HS-27A (cell line): ENCODE results near the gene PLGRKT.
"Not testable (repeated sequence)": the region's sequence is repeated elsewhere in the genome, so short reads cannot be mapped to it uniquely, and the experiment has no call there.

ENCODE experiments used
- DNase-seq: peaks from one replicate; pipeline ENCODE4 v3.0.0-alpha.2; 2012; ENCODE audit warnings: low read depth, missing footprints

PLGRKT gene

GRCh38 chr9:5375790-5376477, 61.8 kb downstream of the PLGRKT start:
- no peak for DNase-seq

- no peak for DNase-seq
Observed at GRCh38 chr9:5375091-5375490, 62.6 kb downstream of the PLGRKT start.

DNA sequence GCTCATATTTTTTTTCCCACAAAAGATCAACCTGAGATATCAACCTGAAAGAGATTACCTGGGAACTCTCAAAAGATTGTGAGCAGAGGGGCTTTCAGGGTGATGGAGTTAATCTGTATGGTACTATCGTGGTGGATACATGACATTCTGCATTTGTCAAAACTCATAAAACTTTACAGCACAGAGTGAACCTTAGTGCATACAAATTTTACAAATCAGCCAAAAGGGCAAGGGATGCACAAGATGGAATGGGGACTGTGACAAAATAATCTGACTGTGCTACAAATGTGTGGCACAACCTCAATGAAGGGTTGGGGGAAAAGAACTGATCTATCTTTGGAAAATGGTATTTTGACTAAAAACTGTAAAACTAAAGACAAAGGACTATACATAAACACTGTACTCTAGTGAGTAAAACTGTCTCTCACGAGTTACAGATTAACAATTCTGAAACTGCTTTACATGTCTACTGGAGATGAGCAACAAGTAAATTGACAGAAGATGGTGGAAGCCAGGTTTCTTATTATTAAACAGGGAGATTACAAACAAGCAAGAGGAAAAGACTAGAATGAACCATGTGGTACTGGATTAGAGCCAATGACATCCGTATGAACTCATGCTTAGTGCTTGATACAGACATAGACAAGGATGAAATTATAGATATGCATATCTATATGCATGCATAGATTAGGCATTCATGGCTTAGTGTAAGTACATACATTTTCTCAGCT, 73.3 kb downstream of the PLGRKT start:
- DNase-seq, result no peak

- no peak for DNase-seq
Observed at GRCh38 chr9:5361326-5362010, 76.3 kb downstream of the PLGRKT start.

DNA sequence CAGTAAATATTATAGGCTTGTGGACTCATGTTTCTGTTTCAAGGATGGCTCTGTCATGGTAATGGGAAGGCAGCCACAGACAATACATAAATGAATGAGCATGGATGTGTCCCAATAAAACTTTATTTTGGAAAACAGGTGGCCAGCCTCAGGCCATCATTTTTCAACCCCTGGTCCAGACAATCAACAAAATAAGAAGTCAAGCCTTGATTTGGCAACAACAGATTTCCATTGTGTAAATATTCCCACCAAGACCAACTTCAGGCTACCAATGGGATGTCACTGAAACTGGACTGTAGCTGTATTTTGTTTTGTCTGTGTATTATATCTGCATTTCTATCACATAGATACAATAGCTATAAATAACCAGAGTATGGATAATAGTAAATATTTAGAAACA, 77.4 kb downstream of the PLGRKT start:
- no peak for DNase-seq

DNA sequence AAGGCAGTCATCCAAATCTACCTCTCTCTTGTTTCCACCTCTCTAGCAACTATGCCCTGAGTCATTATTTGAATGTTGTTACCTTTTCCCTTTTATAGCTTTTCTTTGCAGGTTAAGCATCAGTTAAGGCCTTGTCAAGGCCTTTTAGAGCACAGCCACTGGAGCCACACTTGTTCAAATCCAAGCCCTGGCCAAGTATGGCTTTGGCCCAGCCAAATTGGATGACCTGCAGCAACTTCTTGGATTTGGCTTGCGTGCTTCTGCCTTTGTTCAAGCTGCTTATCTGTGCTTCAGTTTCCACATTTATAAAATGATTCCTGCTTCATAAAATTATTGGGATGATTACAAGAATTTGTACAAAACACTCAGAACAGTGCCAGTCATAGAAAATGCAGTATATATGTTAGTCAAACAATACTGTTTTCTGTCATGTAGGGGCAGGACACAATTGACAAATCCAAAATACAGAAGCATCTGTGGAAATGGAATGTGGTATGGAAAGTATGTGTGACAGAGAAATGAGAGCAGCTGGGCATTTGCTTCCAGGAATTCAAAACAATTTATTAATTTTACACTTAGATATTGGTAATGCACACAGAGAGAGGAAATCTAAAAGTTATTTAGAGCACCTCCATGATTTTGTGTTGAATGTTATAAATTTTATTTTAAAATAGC, 80.2 kb downstream of the PLGRKT start:
- DNase-seq, result no peak

DNA sequence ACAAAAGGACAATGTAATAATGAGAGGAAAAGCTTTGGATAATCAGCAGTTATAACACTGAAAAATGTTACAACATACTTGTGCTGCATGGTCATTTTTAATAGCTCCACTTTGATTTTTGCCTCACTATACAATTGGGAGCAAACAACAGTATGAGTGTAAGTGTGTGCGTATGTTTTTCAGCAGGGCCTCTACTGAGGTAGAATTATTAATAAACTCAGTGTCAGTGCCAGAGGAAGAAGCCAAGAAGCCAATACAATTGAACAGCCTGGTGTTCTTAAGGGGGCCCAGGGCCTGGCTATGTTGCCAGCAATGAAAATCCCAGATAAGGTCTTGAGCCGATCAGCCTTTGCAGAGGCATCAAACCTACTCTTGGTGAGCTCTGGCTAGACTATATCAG, 81.9 kb downstream of the PLGRKT start:
- no peak for DNase-seq

DNA sequence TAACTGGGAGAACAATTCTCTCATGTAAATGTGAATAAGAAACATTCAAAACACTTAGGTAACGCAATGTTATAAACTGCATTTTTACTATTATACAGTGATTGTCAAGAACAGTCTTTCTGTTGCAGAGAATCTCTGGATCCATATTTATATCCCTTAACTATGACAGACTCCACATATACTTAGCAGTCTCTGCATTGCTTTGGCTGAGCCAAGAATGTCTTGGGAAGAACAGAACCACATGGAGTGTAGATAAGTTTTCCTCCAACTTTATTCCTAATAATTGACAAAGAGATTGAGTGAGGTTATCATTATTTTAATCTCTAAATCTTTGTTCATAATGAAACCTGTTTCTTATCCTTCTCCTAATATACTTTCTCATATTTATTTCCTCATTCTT, 82.5 kb downstream of the PLGRKT start:
- DNase-seq, result no peak

GRCh38 chr9:5354184-5354583, 83.5 kb downstream of the PLGRKT start:
- DNase-seq, result no peak

DNA sequence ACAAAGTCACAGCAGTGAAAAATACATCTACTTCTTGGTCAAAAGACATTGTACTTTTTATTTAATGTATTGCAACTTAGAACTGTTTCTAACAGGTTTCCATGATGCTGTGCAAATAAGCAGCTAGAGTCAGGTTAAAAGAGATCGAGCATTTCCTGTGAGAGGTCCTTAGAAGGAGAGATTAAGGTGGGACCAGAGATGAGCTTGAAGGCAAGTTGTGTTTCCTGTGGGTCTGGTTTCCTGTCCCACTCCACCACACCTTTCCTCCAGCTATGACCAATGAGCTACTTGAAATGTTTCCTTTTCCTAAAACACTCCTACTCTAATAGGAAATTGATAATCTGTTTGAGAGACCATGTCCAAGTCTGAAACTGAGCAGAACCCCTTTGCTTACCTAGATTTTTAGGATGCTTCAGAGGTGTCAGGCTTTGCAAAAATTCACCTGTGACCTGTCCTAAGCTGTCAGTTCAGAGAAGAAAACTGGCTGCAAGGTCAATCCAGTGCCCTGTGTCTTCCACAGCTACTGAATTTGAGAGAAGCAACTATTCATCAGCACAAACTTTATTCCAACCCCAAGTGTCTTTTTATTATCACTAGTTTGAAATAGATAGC, 85.0 kb downstream of the PLGRKT start:
- DNase-seq, result no peak

DNA sequence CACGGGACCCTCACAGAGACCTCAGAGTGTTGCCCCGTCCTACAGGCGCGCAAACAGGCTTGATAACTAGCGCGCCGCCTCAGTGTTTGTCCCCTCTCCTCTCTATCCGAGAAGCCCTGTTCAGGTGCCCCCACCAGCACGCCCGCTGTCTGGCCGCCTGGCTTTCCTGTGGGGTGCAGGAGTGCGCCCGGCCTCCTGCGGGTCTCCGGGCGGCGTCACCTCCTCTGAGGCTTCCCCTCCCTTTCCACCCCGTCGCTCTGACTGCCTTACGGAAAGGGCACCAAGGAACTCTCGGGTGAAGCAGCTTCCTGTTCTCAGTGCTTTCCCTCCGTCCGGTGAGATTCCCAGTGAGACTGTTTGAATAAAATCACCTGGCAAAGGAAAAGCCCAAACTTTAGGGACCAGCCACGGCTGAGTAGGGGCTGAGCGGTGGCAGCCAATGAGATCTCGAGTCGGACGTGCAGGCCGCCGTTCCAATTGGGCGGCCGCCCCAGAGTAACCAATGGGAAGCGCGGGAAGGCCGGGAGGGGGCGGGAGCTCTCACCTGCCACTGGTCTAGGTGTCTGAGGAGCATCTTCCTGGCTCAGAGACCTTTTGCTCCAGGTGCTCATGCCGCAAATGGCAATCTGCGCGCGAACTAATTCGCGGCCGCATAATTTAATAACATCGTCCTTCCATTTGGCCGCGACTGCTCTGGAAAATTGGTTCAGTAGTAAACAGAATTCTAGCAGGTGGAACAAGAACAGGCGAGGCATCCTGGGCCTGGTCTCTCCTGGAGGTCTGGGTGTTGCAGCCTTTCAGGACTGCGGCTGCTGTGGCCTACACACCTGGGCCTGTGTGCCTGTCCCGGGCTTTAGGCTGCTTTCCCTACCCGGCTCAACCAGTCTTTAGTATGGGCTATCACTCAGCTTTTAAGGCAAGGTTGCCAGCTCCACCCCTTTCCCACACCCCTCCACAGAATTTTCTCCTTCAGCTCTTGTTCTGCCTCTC, 98.4 kb downstream of the PLGRKT start, which contains the start of gene RLN1:
Gene RLN1, minus strand, starts transcription at position 885 of the 990 bp plus-strand sequence. Its CDS starts 130 bp downstream, at position 755.
- DNase-seq, result not testable (repeated sequence)

DNA sequence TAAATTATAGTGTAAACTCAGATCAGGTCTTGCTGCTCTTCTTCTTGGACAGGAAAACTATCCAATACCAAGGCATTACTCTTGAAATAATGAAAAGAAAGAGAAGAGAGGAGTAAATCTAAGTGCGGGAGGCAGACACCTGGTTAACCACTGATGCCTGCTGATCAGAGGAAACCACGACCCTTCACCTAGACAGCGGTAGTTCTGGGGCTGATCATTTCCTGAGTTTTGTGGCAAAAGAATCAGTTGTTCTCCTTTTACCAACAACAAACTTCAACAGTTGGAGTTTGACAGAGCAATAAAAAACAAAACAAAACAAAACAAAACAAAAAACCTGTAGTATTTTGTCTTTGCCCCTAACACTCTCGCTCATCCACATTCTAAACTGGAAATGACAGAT, 101.0 kb downstream of the PLGRKT start:
- DNase-seq, result no peak

DNA sequence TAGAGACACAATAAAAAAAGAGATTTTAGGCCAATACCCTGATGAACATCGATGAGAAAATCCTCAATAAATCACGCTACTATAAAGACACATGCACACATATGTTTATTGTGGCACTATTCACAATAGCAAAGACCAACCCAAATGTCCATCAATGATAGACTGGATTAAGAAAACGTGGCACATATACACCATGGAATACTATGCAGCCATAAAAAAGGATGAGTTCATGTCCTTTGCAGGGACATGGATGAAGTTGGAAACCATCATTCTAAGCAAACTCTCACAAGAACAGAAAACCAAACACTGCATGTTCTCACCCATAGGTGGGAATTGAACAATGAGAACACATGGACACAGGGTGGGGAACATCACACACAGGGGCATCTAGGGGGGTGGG, 106.4 kb downstream of the PLGRKT start:
- DNase-seq, result not testable (repeated sequence)

GRCh38 chr9:5326893-5327548, 110.7 kb downstream of the PLGRKT start:
- no peak for DNase-seq

GRCh38 chr9:5326187-5326586, 111.5 kb downstream of the PLGRKT start:
- DNase-seq, result no peak

GRCh38 chr9:5321601-5322000, 116.1 kb downstream of the PLGRKT start:
- not testable (repeated sequence) for DNase-seq

DNA sequence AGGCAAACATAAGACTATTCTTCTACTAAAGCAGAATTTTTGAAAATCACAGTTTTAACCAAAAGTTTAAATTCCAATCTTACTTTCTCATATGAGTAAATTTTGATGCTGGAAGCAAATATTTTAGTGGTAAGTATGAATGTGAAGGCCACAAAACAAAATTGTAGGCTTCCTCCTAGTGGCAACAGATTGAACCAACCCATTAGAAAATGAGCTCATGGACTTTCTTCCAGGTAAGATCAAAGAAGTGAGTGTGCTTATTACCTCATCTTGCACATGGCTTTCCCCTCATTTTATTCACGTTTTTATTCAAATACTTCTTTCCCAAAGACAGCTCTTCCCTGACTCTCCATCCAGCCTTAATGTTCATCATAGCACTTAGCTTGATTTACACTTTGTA, 116.7 kb downstream of the PLGRKT start:
- no peak for DNase-seq

GRCh38 chr9:5316406-5316805, 121.3 kb downstream of the PLGRKT start:
- not testable (repeated sequence) for DNase-seq

- DNase-seq, result no peak
Observed at GRCh38 chr9:5315187-5315923, 122.4 kb downstream of the PLGRKT start.
